ENCODE measurements around the gene CXCL8.

CXCL8 gene

DNA sequence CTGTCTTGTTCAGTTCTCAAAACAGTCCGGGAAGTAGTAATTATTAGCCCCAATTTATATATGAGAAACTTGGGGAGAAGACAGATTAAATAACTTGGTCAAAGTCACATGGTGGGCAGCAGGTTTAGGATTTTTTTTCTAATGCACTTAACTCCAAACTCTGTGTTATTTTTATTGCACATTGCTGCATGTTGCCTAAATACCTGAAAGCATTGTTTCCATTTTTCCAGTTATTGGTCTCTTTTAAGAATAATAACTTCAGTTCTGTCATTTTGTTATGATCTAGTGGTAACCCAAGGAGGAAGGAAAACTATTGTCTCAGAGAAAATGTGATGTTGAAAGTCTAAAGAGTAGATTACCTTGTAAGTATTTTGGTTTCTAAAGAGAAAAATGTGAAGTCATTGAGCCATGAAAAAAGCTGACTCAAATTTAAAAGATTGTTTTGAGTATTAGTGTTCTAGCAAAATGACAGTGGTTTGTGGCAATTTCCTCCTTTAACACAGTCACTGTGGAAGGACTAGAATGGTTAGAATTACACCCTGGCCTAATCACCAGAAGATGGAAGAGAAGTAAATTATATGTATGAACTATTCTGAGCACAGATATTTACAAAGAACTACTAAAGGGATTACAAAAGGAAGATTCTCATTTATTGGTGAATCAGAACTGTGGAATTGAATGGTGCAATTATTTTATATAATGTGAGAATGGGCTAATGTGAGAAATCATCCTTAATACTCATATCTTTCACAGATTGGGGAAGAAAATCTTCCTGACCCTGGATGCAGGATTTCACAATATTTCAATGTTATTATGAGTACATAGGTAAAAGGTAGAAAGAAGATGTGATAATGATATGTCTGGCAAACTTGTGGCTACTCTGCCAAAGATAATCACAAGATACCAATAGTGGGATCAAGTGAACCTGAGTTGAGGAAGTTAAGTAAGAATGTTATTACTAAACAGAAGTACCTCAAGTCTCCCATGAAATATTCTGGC lies 21.7 kb upstream of the CXCL8 start:
- no peak for DNase-seq (ENCODE audit: low read depth)

DNA sequence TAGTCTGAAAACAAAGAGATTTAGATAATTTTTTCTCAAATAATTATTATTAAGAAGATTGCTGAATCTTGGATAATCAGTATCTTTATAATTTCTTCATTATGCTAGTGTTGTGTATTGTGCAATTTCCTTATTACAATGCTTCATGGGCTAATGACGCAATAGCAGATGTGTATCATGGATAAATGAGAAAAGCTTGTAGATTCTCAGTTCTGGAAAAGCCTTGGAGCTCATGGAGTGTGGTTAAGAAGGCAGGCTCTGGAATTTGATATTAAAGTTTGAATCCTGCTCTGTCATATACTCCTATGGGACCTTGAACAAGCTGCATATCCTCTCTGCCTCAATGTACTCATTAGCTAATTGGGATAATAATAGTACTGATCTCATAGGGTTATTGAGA lies 18.9 kb upstream of the CXCL8 start:
- DNase-seq (ENCODE audit: low read depth), result no peak

DNA sequence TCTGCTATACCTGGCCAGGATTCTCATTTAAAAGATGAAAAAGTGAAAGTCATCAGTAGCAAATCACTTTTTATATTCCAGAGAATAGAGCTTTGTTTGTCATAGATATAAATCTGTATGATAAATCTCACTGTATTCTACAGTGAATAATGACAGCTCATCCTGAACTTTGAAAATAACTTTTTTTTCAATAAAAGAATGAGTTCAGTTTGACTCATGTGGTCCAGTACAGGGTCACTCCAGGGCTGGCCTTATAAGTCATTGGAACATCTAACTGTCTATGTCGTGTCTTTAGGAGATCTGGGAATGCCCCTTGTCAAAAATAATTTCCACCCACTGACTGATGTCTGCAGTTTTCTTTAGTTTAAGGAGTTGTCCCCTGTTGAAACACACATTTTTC lies 18.5 kb upstream of the CXCL8 start:
- no peak for DNase-seq (ENCODE audit: low read depth)

DNA sequence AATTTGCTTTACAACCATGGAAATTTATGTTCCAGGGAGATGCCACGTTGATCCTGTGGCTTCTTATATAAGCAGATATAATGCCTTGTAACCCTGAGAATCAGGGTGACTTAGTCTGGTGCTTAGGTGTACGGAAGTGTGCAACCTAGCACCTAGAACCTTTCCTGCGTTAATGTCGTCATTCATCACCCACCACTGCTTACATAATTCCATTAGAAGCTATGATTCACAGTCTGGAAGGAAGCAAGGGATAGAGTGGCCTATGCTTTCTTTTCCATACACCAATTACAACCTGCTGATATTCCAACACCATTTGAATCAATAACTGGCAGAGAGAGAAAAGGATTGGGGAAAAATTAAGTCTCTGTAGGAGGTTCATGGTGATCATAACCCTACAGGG lies 17.3 kb upstream of the CXCL8 start:
- no peak for DNase-seq (ENCODE audit: low read depth)

DNA sequence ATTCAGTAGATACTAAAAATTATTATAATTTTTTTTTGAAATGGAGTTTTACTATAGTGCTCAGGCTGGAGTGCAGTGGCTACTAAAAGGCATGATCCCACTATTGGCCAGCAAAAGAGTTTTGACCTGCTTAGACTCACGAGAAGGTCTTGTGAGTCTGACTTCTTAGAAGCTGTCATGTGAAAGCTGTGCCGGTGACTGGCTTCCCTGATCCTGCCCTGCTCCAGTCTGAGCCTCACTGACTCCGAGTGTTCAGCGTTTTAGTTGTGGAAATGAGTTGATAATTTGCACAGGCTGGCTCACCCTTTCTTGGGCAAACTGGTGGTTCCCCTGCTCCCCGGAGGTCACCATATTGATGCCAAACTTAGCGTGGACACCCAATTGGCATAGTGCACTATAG lies 16.4 kb upstream of the CXCL8 start:
- no peak for DNase-seq (ENCODE audit: low read depth)

DNA sequence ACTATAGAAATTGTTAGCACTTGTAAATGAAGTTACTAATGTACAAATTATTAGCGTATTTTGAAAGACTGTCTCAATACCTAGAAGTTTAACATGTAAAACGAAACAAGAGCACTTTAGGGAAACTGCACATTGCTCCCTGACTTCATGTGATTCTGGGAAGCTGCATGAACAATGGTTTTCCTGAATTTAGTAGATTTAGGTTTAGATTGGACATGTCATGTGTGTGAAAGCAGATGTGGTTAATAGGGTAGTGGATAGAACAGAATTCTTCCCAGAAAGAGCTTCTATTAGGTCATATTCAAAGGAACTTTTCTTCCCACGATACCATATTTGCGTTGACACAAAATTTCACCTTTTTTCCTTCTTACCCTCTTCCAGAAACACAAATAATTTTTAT lies 14.9 kb upstream of the CXCL8 start:
- DNase-seq (ENCODE audit: low read depth), result no peak

DNA sequence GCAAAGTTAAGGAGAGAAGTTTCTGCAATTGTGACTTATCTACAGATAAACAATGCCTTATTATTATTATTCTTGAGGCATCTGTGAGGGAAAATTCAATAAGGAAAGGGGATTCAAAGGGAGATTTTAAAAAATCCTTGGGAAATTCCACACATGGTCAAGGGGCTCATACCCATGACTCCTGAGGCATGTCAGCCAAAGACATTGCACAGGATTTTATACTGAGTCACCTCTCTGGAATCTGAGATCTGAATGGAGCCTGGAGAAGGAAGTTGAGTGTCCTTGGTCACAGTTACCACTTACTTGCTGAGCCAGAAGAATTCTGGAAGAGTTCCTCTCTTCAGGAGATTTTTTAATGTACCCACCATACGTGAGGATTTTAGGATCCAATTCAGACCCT lies 14.4 kb upstream of the CXCL8 start:
- DNase-seq (ENCODE audit: low read depth), result no peak

DNA sequence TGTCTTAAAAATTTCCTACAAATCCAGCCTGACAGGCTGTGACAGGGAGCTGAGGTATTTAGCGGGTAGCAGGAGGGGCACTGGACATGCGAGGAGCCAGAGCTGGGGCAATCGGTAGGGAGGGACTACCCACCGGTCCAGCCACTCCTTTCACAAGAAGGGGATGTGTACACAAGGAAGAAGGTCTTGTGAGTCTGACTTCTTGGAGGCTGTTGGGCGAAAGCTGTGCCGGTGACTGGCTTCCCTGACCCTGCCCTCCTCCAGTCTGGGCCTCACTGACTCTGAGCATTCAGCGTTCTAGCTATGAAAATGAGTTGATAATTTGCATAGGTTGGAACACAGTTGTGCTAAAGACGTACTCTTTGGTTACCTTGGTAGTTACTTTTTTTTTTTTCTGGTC lies 12.7 kb upstream of the CXCL8 start:
- no peak for DNase-seq (ENCODE audit: low read depth)

DNA sequence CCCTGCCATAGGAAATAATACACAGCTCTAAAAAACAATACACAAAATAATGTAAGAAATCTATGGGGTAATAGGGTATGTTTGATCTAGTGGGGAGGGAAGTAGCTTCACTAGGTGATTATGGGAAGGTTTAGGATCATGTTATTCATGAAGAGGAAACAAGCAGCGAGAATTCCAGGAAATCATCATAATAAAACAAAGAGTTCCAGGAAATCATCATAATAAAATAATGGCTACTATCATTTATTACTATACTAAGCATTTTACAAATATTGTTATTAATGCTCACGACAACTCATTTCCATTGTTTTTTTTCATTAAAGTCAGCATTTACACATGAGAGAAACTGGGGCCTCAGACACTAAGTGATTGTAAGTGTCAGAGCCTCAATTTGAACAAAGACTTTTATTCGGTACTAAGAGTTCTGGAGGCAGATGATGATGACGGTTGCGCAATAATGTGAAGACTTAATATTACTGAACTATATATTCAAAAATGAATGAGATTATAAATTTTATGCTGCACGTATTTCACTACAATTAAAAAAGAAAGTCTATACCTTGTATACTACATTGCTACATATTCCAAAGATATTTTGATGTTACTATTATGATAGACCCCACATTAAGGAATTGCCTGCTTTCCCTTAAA lies 12.2 kb upstream of the CXCL8 start:
- DNase-seq (ENCODE audit: low read depth), result no peak

DNA sequence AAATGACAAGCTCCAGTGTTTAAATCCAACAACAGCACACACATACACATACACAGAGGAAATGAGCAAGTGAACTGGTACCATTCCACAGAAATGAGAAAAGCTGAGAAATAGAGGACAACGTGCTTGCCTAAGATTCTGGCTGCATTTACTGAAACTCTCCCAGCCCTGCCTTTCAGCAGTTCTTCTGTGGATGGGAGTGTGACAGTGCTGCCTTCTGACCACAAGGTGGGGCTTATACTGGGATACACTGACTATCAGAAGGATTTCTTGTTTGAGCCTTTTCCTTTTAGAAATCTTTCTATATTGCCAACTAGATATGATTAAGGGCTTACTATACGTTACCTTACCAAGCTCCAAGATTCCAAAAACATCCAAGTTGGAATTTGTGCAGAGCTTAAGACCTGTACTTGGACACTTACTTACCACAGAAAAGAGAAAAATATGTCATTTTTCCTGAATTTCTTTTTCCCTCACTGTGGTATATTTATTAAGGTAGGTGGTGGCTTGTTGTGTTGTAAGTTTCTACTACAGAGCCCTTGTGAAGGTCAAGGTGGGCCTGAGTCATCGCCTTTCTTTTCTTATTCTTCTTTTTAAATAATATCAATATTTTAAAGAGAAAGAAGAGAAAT lies 10.7 kb upstream of the CXCL8 start:
- no peak for DNase-seq (ENCODE audit: low read depth)

DNA sequence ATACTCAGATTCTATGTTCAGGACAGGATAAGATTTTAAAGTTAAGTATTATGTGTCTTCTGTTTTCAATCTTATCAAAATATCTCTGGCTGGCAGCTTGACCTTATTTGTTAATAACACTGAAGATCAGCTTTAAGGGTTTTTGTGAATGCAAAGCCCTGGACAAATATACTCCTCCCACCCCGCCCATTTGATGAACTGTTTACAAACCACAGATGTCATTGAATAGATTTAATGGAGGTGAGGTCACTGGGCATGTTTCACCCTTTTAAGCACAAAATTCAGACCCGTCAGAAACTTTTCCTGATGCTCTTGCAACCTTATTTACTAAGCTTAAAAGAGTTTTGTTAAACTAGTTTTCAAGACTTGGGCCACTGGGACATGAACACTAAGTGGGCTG lies 10.1 kb upstream of the CXCL8 start:
- DNase-seq (ENCODE audit: low read depth), result no peak

DNA sequence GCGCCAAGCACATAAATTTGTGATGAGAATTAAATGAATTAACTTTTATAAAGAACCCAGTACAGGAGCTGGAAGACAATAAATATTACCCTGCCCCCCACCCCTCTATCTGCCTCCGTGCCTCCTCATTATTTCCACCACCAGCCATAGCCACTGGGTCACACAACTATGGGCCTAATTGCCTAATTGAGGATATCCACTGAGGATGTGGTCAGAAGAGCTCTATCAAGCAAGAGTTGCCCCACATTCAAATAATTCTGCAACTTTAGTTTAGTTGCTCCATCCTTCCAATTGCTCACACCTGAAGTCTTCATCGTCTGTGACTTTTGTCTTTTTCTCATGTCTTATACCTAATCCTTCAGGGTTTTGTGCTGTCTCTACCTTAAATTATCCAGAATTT lies 9.5 kb upstream of the CXCL8 start:
- DNase-seq (ENCODE audit: low read depth), result no peak

DNA sequence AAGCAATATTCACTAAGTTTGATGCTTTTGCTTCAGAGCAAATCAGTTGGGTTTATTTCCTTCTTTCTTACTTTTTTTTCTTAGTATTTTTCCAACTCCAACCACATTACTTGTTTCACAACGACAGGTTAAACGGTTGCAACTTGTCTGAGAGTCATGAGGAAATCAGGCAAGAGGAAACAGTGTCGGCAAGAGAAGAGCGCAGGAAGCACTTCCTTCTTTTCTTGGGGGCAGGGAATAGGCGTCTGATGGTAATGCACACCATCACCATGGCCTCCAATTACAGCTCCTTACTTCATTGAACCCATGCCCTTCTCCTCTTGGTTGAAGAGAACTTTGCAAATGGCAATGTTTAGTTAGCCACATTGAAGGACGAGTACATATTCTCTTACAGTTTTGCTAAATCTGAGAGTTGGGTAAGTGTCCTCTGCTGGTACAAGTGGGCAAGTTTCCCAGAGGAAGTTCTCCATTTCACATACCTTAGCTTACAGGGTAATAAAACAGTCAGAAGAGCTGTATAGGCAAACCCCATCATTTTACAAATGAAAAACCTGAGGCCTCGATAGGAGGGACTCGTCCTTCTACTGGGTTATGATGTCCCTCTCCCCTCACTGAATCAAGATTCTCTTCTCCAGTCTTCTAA lies 8.3 kb upstream of the CXCL8 start:
- no peak for DNase-seq (ENCODE audit: low read depth)

DNA sequence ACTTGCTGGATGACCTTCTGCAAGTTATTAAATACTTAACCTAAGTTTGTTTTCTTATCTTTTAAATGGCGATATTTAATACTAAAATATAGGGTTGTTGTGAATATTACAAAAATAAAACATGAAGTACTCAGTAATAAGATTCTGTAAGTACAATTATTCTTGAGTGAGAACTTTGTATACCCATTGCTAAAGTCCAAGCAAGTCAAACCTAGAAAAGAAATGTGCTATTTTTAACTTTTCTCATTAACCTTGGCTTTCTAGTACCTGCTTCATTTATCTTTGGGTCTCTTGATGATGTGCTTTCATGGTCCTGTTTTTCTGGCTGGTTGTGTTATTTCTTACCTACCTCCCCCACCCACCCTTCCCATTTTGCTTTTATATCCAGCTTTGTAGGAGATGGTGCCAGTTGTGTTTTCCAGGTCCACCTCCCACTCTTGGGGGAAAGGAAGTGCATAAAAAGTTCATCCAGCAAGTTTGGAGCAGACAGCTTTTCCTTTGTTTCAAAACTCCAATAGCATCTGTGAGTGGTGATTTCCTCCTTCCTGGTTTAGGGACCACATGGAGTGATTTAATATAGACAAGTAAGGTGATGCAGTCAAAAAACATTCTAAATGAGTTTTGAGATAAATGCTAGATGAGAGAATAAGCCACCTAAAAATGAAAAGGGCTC lies 7.5 kb upstream of the CXCL8 start:
- DNase-seq (ENCODE audit: low read depth), result no peak

DNA sequence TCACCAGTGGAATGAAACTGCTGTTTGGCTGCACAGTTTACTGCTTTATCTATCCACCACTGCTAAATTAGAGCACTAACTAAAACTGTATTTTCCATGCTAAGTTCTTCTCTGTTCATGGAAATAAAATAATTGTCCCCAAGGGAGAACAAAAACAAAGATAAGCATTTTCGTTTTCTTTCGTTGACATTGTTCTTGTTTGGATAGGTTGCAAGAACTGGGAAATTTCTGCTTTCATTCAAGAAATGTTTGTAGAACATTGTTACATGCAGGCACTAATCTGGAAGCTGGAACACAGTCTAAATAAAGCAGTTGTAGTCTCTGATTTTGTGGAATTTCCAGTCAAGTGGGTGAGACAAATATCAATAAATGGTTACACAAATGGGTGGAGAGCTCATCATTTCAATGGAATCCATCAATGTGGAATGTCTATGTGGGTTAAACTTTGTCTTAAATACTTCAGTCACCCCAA lies 5.8 kb upstream of the CXCL8 start:
- no peak for DNase-seq (ENCODE audit: low read depth)

DNA sequence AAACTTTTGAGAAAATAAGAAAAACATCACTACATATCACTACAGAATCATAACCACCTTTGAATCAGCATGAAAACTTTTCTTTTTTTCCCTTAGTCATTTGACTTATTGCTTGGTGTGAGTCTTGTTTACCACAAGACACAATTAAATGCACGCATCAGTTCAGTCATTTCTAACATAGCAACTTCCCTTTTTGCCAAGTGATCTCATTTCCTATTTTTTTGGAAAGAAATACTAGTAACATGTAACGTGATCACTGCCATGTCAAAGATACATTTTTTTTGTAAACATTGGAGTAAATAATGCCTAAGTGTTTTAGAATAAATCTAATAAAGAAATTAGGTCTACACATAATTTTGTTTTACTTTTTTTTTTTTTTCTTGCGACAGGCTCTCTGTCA lies 5.1 kb upstream of the CXCL8 start:
- no peak for DNase-seq (ENCODE audit: low read depth)

DNA sequence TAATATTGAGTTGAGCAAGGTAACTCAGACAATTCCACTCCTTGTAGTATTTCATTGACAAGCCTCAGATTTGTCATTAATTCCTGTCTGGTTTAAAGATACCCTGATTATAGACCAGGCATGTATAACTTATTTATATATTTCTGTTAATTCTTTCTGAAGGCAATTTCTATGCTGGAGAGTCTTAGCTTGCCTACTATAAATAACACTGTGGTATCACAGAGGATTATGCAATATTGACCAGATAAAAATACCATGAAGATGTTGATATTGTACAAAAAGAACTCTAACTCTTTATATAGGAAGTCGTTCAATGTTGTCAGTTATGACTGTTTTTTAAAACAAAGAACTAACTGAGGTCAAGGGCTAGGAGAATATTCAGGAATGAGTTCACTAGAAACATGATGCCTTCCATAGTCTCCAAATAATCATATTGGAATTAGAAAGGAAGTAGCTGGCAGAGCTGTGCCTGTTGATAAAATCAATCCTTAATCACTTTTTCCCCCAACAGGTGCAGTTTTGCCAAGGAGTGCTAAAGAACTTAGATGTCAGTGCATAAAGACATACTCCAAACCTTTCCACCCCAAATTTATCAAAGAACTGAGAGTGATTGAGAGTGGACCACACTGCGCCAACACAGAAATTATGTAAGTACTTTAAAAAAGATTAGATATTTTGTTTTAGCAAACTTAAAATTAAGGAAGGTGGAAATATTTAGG lies 821 bp downstream of the CXCL8 start:
- DNase-seq (ENCODE audit: low read depth), result no peak

DNA sequence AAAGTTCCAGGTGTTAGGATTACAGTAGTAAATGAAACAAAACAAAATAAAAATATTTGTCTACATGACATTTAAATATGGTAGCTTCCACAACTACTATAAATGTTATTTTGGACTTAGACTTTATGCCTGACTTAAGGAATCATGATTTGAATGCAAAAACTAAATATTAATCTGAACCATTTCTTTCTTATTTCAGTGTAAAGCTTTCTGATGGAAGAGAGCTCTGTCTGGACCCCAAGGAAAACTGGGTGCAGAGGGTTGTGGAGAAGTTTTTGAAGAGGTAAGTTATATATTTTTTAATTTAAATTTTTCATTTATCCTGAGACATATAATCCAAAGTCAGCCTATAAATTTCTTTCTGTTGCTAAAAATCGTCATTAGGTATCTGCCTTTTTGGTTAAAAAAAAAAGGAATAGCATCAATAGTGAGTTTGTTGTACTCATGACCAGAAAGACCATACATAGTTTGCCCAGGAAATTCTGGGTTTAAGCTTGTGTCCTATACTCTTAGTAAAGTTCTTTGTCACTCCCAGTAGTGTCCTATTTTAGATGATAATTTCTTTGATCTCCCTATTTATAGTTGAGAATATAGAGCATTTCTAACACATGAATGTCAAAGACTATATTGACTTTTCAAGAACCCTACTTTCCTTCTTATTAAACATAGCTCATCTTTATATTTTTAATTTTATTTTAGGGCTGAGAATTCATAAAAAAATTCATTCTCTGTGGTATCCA lies 1.6 kb downstream of the CXCL8 start:
- no peak for DNase-seq (ENCODE audit: low read depth)

DNA sequence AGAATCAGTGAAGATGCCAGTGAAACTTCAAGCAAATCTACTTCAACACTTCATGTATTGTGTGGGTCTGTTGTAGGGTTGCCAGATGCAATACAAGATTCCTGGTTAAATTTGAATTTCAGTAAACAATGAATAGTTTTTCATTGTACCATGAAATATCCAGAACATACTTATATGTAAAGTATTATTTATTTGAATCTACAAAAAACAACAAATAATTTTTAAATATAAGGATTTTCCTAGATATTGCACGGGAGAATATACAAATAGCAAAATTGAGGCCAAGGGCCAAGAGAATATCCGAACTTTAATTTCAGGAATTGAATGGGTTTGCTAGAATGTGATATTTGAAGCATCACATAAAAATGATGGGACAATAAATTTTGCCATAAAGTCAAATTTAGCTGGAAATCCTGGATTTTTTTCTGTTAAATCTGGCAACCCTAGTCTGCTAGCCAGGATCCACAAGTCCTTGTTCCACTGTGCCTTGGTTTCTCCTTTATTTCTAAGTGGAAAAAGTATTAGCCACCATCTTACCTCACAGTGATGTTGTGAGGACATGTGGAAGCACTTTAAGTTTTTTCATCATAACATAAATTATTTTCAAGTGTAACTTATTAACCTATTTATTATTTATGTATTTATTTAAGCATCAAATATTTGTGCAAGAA lies 2.3 kb downstream of the CXCL8 start:
- no peak for DNase-seq (ENCODE audit: low read depth)

DNA sequence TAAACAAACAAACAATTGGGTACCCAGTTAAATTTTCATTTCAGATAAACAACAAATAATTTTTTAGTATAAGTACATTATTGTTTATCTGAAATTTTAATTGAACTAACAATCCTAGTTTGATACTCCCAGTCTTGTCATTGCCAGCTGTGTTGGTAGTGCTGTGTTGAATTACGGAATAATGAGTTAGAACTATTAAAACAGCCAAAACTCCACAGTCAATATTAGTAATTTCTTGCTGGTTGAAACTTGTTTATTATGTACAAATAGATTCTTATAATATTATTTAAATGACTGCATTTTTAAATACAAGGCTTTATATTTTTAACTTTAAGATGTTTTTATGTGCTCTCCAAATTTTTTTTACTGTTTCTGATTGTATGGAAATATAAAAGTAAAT lies 2.9 kb downstream of the CXCL8 start:
- DNase-seq (ENCODE audit: low read depth), result no peak

Measured in activated T-cell treated with anti-CD3 and anti-CD28 coated beads for 1 hour (primary cell).